Fibroblast of peridontal ligament (primary cell): ENCODE measurements around the gene GAP43.

Experiments used
- DNase-seq: peaks from one replicate; pipeline ENCODE4 v3.0.0-alpha.2; 2010; ENCODE audit errors: extremely low read depth

Gene GAP43

DNA sequence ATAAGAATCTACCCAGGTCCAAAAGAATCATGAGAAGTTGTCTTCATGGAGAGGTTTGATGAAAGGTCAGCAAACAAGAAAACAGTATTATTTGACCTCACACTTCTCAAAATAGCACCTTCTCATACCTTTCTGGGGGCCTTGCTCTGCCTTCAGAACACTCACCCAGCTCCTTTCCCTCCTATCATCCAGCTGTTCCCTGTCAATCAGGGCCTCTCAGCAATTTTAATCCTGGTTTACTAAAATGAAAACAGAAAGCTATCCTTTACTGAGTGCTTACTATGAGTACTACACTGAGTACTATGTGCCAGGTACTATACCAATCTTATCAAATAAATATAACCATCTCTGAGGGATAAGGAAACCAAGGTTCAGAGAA lies 138.6 kb downstream of the GAP43 start:
- no peak for DNase-seq

DNA sequence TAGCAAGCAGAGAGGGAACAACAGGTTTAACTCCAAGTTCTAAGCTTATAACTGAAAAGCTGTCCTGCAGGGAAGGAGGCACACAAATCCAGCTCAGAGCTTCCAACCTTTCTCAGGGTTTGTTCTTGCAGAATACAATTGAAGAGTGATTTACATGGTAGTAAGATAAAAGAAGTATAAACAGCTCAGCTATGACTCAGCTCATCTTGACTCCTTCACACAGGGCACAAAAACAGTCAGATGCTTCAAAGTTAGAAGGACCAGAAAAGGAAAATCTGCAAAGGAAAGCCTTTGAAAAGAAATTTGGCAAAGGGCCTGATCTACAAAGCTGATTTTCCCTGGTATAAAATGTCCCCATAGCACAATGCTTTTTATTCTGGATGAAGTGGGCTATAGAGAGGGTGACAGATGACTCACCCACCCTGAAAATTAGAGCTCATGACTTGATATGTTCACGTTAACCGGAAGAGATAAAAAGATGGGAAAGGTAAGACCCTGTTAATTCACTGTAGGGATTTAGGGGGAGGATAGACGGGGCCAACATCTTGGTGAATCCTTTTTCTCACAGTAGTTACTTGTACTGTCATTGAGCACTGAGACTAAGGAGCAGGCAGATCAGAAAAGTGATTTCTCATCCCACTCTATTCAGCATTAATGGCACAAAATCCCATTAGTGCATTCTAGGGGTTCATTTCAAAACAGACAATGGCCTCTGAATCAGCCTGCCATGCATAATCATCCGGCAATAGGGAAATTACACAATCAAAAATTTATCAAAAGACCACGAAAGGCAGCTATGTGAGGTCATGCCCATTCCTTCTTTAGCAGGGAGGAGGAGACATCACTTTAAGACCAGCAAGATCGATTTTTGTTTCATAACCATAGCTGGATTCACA lies 143.5 kb downstream of the GAP43 start:
- DNase-seq = peak; percentile 68

DNA sequence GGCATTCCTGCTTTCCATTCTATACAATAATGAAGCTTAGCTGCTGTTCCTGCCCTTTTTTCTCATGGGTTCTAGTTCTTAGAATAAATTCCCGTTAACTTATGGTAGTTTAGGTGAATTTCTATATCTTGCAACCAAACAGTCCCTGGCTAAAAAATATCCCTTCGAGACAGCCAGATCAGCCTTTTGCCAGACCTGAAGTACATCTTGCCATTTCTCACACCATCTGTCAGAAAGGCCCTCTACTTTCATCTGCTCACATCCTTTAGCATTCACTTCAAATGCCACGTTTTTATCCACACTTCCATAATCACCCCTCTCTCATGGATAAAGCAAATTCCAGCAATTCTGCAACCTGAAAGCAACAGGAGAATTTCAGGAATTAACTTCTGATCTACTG lies 145.4 kb downstream of the GAP43 start:
- DNase-seq = no peak
